HG03354 (cell line): ENCODE measurements around the gene OSBPL1A.

ENCODE experiments used
- ATAC-seq: cut with Tn5 transposase; IDR thresholded peaks from one replicate; pipeline ENCODE4 v1.9.1; 2021; ENCODE audit warnings: mild to moderate bottlenecking; ENCODE audit not compliant: unreplicated experiment, poor library complexity, severe bottlenecking

Gene OSBPL1A

DNA sequence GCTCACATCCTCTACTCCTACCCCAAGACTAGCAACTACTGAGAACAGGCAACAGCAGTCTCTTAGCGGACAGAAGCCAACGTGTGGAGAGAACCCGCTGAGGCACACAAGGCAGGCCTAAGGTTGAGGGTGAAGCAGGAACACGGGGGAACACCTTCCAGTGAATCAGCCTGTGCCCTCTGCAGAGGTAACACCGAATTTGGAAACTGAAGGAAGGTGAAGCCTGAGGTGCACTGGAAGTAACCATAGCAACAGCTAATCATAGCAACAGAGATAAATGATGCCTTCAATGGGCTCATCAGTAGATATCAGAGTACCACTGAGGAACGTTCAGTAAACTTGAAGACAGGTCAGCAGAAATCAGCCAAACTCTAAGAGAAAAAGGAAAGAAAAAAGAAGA is 43.3 kb downstream of the OSBPL1A start:
- ATAC-seq = no peak

DNA sequence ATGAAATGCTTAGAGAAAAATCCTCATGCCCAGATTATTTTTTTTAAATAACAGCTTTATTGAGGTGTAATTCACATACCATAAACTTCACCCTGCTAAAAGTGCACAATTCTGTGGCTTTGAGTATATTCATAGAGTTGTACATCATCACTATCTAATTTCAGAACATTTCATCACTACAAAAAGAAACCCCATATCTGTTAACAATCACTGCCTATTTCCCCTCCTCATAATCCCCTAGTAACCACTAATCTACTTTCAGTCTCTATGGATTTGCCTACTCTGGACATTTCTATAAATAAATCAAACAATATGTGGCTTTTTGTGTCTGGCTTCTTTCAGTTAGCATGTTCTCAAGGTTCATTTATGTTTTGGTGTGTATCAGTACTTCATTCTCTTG is 51.4 kb downstream of the OSBPL1A start:
- no peak for ATAC-seq

DNA sequence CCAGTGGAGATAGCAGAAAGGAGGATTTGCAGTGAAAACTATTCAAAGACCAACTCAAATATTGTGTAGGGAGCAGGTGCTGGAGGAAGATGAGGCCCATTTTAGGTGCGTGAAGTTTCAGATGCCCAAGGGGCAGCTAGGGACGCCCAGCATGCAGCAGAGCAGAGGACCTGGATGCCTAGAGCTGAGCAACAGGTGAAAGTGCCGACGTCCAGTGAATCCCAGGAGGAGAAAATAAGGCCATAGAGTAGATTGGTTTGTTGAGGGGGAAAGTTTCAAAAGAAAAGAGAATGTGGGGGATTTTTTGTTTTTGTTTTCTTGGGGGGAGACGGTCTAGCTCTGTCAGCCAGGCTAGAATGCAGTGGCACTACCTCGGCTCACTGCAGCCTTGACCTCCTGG is 53.1 kb downstream of the OSBPL1A start:
- no peak for ATAC-seq

DNA sequence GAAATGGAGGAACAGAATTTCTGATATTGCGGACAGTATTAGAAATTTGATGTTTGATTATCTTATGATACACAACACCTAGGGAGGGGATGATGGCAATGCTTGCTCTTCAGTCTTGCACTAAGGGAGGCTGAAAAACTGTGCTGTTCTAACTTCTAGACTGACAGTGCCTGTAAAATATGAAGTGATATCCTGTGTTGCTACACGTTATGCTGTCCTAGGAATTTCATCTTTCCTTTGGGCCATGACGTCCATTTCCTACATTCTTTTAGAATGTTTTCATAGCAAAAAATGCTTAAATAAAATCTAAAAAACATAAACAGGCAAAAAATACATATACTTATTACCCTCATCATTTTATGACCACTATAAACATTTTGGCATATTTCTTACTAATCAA is 55.3 kb downstream of the OSBPL1A start:
- ATAC-seq = no peak

DNA sequence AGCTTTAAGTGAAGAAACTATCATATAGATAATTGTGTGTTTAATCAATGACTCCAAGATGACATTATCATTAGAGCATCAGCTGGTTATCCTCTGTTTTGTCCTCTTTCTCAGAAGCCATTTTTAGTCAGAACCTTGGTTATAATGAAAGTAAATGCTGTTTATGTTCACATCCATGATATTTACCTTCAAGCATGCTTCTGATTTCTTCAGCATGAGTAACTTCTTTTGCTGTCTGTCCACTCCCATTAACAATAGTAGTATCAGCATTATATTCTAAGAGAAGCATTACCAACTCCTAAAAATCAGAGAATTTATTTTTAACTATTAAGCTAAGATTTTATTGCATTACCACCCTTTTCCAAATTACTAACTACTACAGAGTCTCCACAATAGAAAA is 56.3 kb downstream of the OSBPL1A start:
- ATAC-seq = no peak

DNA sequence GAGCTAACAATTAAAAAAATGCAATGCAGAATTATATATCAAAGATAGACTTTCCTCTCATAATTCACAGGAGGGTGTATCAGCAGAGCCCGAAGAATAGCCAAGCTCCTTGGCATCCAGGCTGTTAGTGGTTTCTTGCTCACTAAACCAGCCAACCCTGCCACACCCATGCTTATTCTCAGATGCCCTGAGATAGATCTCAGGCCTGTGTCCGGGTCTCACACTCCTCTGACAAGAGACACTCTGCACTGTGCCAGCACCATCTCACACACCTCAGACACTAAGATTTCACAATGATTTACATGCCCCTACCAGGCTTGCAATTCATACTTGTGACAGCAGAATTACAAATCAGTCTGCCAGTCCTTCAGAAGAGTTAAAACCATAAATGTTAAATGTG is 64.5 kb downstream of the OSBPL1A start:
- ATAC-seq = no peak

DNA sequence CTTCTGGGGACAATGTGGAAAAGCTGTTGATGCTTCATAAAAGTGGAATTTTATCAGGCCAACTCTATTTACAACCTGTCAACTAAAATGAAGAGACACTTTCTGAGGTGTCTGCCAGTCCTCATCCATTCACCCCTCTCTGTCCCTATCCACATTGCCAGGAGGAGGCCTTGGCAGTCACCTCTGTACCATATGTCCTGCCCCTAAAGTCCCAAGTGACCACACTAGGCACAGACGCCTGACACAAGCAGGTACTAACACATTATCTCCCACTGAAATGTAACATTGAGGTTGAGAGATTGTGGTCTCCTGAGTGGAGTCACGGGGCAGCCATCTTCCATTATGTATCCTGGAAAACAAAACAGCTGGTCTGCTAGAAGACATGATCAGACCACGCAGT is 71.4 kb downstream of the OSBPL1A start:
- no peak for ATAC-seq

DNA sequence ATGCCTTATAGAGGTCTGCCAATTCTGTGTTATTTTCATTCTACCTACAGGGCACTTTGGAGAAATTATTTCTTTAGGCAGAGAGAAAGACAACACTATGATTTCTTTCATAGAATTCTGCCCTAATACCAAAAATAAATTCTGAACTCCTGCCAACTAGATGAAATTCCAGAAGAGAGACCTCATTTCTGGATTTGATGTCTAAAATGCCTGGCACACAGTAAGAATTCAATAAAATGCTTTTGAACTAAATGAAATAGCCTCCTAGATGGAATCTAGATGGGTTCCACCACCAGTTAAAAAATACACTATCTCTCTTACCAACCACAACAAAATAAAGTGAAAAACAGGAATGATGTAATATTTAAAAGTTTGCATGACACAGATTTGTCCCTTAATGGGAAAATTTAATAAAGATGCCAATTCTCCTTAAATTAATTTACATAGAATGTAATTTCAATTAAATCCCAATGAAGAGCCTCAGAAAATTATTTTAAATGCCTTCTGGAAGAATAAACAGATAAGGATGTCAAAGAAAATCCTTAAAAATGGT is 75.0 kb downstream of the OSBPL1A start:
- no peak for ATAC-seq

DNA sequence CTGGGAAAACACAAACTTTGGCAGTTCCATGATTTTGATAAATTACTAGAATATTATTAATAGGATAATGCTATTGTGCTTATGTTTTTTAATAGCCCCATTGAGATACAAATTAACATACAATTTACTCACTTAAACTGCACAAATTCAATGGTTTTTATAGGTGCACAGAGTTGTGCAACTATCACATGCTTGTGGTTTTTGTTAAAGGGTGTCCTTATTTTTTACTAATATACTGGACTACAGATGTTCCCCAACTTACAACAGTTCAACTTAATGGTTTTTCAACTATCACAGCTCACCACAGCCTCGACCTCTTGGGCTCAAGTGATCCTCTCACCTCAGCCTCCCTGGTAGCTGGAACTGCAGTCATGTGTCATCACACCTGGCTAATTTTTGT is 76.6 kb downstream of the OSBPL1A start:
- no peak for ATAC-seq

DNA sequence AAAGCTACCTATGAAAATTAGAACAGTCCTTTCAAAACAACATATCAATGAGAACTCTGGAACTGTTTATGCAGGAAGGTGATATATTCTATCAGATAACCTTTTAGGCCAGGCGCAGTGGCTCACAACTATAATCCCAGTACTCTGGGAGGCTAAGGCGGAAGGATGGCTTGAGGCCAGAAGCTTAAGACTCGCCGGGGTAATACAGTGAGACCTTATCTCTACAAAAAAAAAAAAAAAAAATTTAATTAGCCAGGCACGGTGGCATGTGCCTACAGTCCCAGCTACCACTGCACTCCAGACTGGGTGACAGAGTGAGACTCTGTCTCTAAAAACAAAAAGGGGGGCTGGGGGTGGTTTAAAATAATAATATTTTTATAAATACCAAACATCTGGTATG is 77.9 kb downstream of the OSBPL1A start:
- ATAC-seq = no peak

DNA sequence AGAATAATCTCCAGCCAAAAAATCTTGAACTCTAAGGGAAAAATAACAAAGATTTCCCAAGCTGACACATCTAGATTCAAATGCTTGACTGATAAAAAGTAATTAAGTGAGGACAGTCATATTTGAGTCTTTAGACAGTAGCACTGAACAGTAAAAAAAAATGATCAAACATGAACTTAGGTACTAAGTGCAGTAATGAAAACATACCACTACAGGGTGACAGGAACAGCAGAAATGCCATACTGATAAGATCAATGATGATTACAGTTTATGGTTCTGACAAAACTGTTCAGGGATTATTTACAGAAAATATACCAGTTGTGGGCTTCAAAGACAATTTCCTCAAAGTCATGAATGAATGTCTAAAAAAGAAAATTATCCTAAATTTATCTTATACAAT is 80.3 kb downstream of the OSBPL1A start:
- ATAC-seq = no peak

DNA sequence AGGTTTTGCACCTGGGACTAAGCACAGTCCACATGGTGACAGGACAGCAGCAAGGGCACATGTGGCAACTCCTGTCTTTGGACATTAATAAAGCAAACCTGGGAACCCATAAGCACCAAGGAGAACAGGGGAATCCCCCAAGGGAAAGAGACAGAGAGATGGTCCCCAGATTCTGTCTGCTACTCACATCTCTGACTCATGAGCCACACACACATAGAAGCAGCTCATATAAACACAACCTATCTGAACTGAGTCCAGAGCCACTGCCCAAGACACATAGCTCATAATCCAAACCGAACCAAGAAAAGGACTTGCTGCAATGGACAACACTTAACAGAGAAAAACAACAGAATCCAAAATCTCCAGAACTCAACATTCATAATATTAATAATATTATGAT is 82.5 kb downstream of the OSBPL1A start:
- ATAC-seq = no peak

DNA sequence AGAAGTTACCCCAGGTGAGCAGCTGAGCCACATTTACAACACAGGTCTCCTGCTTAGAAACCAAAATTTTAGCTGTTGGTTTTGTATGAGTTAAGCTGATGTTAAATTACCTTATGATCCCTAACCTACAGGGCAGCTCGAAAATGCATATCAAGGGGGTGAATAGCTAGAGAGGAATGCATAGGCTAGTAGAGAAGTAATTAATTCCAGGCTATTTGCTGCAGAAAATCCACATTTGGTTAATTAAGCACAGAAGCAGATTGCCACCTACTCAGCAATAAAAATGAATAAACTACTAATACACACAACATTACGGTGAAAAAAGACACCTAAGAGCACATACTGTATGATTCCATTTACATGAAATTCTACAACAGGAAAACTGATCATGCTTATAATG is 91.4 kb downstream of the OSBPL1A start:
- ATAC-seq = no peak

DNA sequence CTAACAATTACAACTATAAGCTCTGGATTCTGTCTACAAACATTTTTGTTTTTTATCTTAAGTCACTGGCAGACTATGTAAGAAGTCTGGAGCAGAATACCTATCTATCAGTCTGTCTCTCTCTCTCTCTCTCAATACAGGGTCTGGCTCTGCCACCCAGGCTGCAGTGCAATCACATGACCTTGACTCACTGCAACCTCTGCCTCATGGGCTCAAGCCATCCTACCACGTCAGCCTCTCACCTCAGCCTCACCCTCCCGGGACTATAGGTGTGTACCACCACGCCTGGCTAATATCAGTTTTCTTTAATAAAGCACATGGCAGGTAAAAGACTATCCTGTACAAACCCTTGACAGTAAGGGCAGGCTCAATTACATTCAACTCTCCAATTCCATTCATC is 96.9 kb downstream of the OSBPL1A start:
- no peak for ATAC-seq

DNA sequence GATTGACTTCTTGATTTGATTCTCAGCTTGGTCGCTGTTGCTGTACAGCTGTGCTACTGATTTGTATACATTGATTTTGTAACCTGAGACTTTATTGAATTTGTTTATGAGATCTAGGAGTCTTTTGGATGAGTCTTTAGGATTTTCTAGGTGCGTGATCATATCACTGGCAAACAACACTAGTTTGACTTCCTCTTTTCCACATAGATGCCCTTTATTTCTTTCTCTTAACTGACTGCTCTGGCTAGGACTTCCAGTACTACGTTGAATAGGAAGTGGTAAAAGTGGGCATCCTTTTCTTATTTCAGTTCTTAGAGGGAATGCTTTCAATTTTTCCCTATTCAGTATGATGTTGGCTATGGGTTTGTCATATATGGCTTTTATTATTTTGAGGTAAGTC is 101.3 kb downstream of the OSBPL1A start:
- ATAC-seq = no peak

DNA sequence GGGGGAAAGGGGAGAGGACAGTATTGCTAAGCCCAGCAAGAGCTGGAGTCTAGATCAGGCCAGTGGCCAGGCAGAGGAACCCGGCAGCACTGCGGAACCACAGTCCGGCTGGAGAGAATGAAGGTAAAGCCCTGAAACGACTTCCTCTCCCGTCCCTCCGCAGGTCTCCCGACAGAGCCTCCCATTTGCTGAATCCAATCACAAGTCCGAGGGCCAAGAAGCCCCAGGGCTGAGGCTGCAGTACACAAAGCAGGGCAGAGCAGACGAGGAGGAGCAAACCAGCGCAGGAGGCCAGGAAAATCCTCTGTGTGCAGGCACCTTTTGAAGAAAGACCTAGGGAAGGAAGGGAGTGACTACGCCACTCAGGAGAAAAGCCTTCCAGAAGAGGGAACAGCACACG is 104.4 kb downstream of the OSBPL1A start:
- ATAC-seq = no peak

DNA sequence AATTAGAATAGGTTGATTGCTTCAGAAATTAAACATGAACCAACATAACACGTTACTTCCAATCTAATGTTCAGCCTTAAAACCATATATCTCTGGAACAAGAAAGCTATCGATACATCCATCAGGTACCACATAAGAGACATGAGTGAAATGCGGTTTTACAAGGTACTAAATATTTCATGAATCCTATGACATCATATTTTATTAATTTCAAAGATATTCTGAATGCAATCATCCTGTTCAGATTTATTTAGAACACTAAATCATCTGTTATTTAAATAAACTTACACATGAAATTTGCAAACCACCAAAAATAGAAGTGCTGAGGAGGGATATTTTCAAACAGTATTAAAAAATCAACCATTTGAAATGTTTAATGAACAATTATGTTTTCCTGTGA is 119.0 kb downstream of the OSBPL1A start:
- no peak for ATAC-seq

DNA sequence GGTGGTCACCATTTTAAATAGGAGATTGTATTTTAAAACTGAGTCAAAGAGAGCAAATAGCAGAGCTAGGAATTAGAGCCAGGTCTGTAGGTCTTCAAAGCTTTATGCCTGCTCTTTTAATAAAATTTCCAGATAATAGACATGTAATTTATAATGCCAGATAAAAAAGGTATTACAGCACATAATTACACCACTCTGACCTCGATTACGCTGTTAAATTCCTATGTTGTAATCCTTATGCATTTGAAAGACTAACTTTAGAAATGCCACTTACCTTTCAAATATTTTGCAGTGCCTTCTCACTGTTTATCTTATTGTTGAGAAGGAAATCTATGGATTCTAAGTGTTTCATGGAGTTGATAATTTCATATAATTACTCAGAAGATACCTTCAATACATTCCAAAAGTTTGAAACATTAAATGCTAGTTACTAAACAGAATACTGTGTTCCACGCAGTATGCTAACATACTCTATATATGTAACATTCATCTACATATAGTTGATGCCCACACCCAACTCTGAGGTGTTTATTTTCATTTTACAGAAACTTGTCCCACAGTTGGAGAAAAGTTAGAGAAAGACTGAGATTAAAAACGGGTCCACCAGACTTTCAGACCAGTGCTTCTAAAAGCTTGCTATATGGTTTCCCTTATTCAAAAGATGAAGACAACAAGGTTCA is 120.0 kb downstream of the OSBPL1A start:
- no peak for ATAC-seq

DNA sequence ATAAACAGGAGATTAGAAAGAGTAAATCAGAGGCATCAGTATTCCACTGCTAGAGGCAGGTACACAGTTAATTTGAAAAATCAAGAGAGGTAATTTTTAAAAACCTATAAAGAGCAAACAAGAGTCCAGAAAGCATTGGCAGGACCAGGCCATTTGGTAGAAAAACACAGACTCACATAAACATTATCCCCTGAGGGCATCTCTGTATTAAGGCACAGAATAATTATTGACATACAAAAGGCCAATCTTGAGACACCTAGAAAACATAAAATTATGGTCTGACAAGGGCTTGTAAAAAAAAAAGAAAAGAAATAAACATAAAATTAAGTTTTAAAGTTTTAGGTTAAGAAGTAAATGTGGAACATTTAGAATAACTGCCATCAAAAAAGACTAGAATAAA is 120.6 kb downstream of the OSBPL1A start:
- no peak for ATAC-seq

DNA sequence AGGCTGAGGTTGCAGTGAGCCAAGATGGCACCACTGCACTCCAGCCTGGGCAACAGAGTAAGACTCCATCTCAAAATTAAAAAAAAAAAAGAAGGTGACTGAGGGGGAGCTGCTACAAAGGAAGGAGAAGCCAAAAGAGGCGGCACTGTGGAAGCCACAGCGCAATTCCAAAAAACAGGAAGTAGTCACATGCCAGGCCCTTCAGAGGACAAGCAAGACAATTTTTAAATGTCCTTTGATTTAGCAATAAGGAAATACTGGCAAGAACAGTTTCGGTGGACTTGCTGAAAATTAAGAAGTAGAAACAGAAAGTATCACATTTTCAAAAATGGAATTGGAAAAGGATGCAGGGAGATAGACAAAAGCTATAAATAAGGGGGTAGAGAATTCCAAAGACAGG is 122.8 kb downstream of the OSBPL1A start:
- no peak for ATAC-seq

DNA sequence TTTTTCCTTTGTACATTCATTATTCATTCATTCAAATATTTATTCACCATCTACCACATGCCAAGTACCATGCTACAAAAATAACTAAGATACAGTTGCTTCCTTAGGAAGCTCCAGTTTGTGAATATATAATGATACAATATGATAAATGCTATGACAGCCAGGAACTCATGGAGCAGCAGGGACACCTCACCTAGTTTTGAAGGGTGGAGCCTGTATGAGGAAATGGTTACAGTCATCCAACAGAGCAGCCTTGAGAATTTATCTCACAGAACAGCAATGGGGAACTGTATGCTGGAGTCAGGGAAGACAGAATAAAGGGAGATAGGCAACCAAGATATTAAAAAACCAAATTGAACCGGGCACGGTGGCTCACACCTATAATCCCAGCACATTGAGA is 124.0 kb downstream of the OSBPL1A start:
- no peak for ATAC-seq

DNA sequence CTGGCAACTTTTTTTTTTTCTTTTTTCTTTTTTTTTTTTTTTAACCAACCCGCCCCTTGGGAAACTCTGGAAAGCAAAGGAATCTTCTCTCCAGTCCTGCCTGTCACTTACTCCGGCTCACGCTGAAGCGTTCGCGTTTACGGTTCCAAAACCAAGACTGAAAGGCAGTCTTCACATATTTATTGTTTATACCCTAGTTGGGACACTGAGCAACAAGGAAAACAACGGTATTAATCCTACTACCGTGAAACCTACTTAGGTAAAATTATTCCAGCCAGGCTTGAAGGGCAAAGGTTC is 125.4 kb downstream of the OSBPL1A start:
- no peak for ATAC-seq
